Sigmoid colon (tissue), 7 donors: ENCODE measurements around the gene FFAR1. TPM values are rescaled to one million over a fixed set of nuclear protein-coding genes. Genes with fewer than 3 reads are reported as not detected.

Experiments
- DNase-seq: peaks from one replicate; pipeline ENCODE4 v3.0.0-alpha.2; 2019
- H3K27ac ChIP-seq, 4 donors: fragments of 200-600 bp; sonication (generic); one replicate each; pipeline ENCODE4 v1.5.1; 2016 to 2019; ENCODE audit warnings: mild to moderate bottlenecking in 1 of 4
- H3K27me3 ChIP-seq, 3 donors: fragments of 200-600 bp; sonication (generic); one replicate each; pipeline ENCODE4 v1.5.1; 2019; ENCODE audit warnings: mild to moderate bottlenecking in 1 of 3
- H3K36me3 ChIP-seq, 4 donors: fragments of 200-600 bp; sonication (generic); one replicate each; pipeline ENCODE4 v1.5.1; 2016 to 2019
- H3K4me1 ChIP-seq, 4 donors: fragments of 200-600 bp; sonication (generic); one replicate each; pipeline ENCODE4 v1.5.1; 2017 to 2019
- H3K4me3 ChIP-seq, 4 donors: fragments of 200-600 bp; sonication (generic); one replicate each; pipeline ENCODE4 v1.5.1; 2017 to 2019; ENCODE audit warnings: mild to moderate bottlenecking in 2 of 4, moderate library complexity in 1 of 4
- H3K9me3 ChIP-seq, 4 donors: fragments of 200-600 bp in 3 of 4; sonication (generic) in 3 of 4; one replicate each; pipeline versions ENCODE4 v1.5.1 to v1.6.1; 2013 to 2019
- EP300 ChIP-seq, 4 donors: sonication (generic); formaldehyde crosslinking; IDR thresholded peaks; one replicate each; pipeline ENCODE4 v1.6.1; 2017; ENCODE audit warnings: antibody characterized with exemption in 4 of 4
- POLR2A ChIP-seq, 2 donors: fragments of 450-650 bp; IDR thresholded peaks; one replicate each; pipeline ENCODE4 v1.6.1; 2016; ENCODE audit warnings: antibody characterized with exemption in 2 of 2, mild to moderate bottlenecking in 2 of 2, moderate library complexity in 2 of 2
- POLR2AphosphoS5 ChIP-seq, 4 donors: sonication (generic); formaldehyde crosslinking; IDR thresholded peaks; one replicate each; pipeline ENCODE4 v1.6.1; 2017; ENCODE audit warnings: antibody characterized with exemption in 4 of 4
- WGBS, 2 donors: extraction: QIAGEN DNeasy Blood & Tissue Kit; methylation state at CpG; one replicate each; pipeline ENCODE4 v1.1.7; 2013; 5-methylcytosine and 5-hydroxymethylcytosine counted together
- intact Hi-C: fragments of 100-400 bp; cut with DNase I; formaldehyde crosslinking; loops from one replicate; pipeline ENCODE4 v1.15.1; 2023
- polyA plus RNA-seq, 3 donors: library from polyadenylated mRNA; stranded (reverse); fragments of 200-250 nt; gene quantifications; one replicate each; pipeline ENCODE4 v1.2.3, GENCODE V29; 2013
- total RNA-seq, 4 donors: library from RNA; depleted of rRNA; stranded (reverse); fragments of >200 nt; gene quantifications; one replicate each; pipeline ENCODE4 v1.1.0, GENCODE V29; 2016
- TF ChIP-seq, protein P1 (sequence below), 4 experiments: fragments of 450-650 bp in 3 of 4; fragments of 200-600 bp in 1 of 4; IDR thresholded peaks; one replicate each; pipeline ENCODE4 v1.5.1; 2016 to 2019; ENCODE audit warnings: antibody characterized with exemption in 4 of 4, mild to moderate bottlenecking in 3 of 4, moderate library complexity in 2 of 4
- donor health status: healthy with polysubstance abuse.
- donor health status: Bipolar disorder and iron deficiency.
- donor health status: healthy.

FFAR1 gene
- total and polyA plus RNA-seq, 7 donors = 0.06 TPM; not detected in 6

DNA sequence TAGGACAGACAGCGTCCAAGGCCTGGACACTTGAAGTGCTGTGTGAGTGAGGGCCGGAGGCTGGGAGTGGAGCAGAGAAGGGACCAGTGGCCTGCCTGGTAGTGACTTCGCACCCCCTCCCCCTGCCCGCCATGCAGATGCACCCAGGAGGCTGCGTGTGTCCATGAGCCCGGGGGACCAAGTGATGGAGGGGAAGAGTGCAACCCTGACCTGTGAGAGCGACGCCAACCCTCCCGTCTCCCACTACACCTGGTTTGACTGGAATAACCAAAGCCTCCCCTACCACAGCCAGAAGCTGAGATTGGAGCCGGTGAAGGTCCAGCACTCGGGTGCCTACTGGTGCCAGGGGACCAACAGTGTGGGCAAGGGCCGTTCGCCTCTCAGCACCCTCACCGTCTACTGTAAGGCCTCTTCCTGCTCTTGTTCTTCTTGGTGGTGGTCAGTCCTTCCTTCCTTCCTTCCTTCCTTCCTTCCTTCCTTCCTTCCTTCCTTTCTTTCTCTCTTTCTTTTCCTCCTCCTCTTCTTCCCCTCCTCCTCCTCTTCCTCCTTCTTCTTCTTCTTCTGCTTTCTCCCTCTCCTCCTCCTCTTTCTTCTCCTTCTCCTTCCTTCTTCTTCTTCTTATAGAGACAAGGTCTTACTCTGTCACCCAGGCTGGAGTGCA, 6.0 kb upstream of the FFAR1 start:
- DNase-seq = no peak
- intact Hi-C loops = no loop called here
- Histone ChIP-seq H3K4me3 (no peak overlapping the region), H3K4me1 (no peaks in the 10 kb centered on the region), H3K27me3 (no peaks in the 10 kb centered on the region), H3K9me3 (no peaks in the 10 kb centered on the region), H3K27ac (no peak overlapping the region), H3K36me3 (no peaks in the 10 kb centered on the region)
- WGBS, 2 donors = 86 to 89% methylated on average over 14 of the region's 14 CpGs
- TF ChIP-seq POLR2A (IDR thresholded peaks at IDR 0.05) = no peak
- TF ChIP-seq, protein P1, sequence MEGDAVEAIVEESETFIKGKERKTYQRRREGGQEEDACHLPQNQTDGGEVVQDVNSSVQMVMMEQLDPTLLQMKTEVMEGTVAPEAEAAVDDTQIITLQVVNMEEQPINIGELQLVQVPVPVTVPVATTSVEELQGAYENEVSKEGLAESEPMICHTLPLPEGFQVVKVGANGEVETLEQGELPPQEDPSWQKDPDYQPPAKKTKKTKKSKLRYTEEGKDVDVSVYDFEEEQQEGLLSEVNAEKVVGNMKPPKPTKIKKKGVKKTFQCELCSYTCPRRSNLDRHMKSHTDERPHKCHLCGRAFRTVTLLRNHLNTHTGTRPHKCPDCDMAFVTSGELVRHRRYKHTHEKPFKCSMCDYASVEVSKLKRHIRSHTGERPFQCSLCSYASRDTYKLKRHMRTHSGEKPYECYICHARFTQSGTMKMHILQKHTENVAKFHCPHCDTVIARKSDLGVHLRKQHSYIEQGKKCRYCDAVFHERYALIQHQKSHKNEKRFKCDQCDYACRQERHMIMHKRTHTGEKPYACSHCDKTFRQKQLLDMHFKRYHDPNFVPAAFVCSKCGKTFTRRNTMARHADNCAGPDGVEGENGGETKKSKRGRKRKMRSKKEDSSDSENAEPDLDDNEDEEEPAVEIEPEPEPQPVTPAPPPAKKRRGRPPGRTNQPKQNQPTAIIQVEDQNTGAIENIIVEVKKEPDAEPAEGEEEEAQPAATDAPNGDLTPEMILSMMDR (IDR thresholded peaks at IDR 0.05) = no peak
- no peak for TF ChIP-seq EP300 (IDR thresholded peaks at IDR 0.05)
- TF ChIP-seq POLR2AphosphoS5 (IDR thresholded peaks at IDR 0.05) = no peak

GRCh38 chr19:35342430-35342829, 5.3 kb upstream of the FFAR1 start:
- H3K9me3 ChIP-seq = no peaks in the 10 kb centered on the region
- 61 to 78% methylated on average over 5 of the region's 5 CpGs for WGBS, 2 donors
- no peaks in the 10 kb centered on the region for H3K27me3 ChIP-seq
- H3K27ac ChIP-seq = no peak overlapping the region
- H3K36me3 ChIP-seq = no peaks in the 10 kb centered on the region
- TF ChIP-seq EP300 (IDR thresholded peaks at IDR 0.05) (no peak), POLR2A (IDR thresholded peaks at IDR 0.05) (no peak), POLR2AphosphoS5 (IDR thresholded peaks at IDR 0.05) (no peak)
- TF ChIP-seq, protein P1 (IDR thresholded peaks at IDR 0.05) = no peak
- no peaks in the 10 kb centered on the region for H3K4me1 ChIP-seq
- intact Hi-C loops = no loop called here
- peak; percentile 6 for DNase-seq
- H3K4me3 ChIP-seq = no peak overlapping the region

- DNase-seq = peak; percentile 40
- WGBS, 2 donors = 60 to 78% methylated on average over 17 of the region's 17 CpGs
Measured at GRCh38 chr19:35344511-35345031, 3.1 kb upstream of the FFAR1 start.

GRCh38 chr19:35345671-35346111, 2.0 kb upstream of the FFAR1 start:
- no peaks in the 10 kb centered on the region for H3K9me3 ChIP-seq
- no peak overlapping the region for H3K4me3 ChIP-seq
- 57 to 76% methylated on average over 11 of the region's 11 CpGs for WGBS, 2 donors
- no peaks in the 10 kb centered on the region for H3K36me3 ChIP-seq
- intact Hi-C loops = no loop called here
- H3K4me1 ChIP-seq = no peaks in the 10 kb centered on the region
- H3K27ac ChIP-seq = no peak overlapping the region
- no peak for TF ChIP-seq POLR2A (IDR thresholded peaks at IDR 0.05)
- no peak for TF ChIP-seq EP300 (IDR thresholded peaks at IDR 0.05)
- no peak for TF ChIP-seq POLR2AphosphoS5 (IDR thresholded peaks at IDR 0.05)
- TF ChIP-seq, protein P1 (IDR thresholded peaks at IDR 0.05) = no peak
- peaks cover 0 to 7% (median 0%) of the 10 kb centered on the region in 3 donors for H3K27me3 ChIP-seq
- peak; percentile 41 for DNase-seq

More at GRCh38 chr19:35344511-35345031, 3.1 kb upstream of the FFAR1 start:
- Histone ChIP-seq H3K27me3 (peaks cover 0 to 2% (median 0%) of the 10 kb centered on the region in 3 donors), H3K4me3 (no peak overlapping the region), H3K27ac (no peak overlapping the region), H3K36me3 (no peaks in the 10 kb centered on the region), H3K4me1 (no peaks in the 10 kb centered on the region), H3K9me3 (no peaks in the 10 kb centered on the region)
- intact Hi-C loops = no loop called here
- TF ChIP-seq EP300 (IDR thresholded peaks at IDR 0.05) (no peak), POLR2AphosphoS5 (IDR thresholded peaks at IDR 0.05) (no peak), POLR2A (IDR thresholded peaks at IDR 0.05) (no peak)
- TF ChIP-seq, protein P1 (IDR thresholded peaks at IDR 0.05) = no peak
